H1 (cell line): ENCODE data around the gene KCNB1. TPM values are rescaled to one million over a fixed set of nuclear protein-coding genes. Genes with fewer than 3 reads are reported as not detected.

Experiments used
- EZH2 ChIP-seq: fragments of 200-600 bp; sonication (generic); IDR thresholded peaks from 2 replicates; pipeline ENCODE4 v1.7.1; 2012; ENCODE audit warnings: low read depth, mild to moderate bottlenecking, moderate library complexity, low read length, inconsistent platforms; ENCODE audit not compliant: severe bottlenecking
- FOSL1 ChIP-seq: IDR thresholded peaks from 2 replicates; pipeline ENCODE4 v1.6.1; 2011; ENCODE audit warnings: mild to moderate bottlenecking, low read depth, low read length, moderate library complexity; ENCODE audit not compliant: insufficient read depth
- RAD21 ChIP-seq, 2 experiments: IDR thresholded peaks in 1 of 2; conservative IDR thresholded peaks in 1 of 2; 2 replicates each; pipeline ENCODE4 v1.6.1; 2011; ENCODE audit warnings: low read depth in 2 of 2, low read length in 2 of 2, improper control_type of control experiment in 1 of 2, inconsistent platforms in 1 of 2, mild to moderate bottlenecking in 1 of 2, moderate library complexity in 1 of 2
- SIN3A ChIP-seq, 2 experiments: IDR thresholded peaks in 1 of 2; conservative IDR thresholded peaks in 1 of 2; 2 replicates each; pipeline ENCODE4 v1.6.1; 2011 to 2012; ENCODE audit warnings: low read length in 2 of 2, improper control_type of control experiment in 1 of 2, low read depth in 1 of 2, mild to moderate bottlenecking in 1 of 2
- TCF12 ChIP-seq: IDR thresholded peaks from 2 replicates; pipeline ENCODE4 v1.6.1; 2011; ENCODE audit warnings: low read depth, mild to moderate bottlenecking, low read length
- polyA plus RNA-seq, 7 experiments: library from polyadenylated mRNA; depleted of rRNA in 3 of 7; stranded (reverse) in 5 of 7; unstranded in 2 of 7; fragments of >200 nt in 5 of 7; fragments of 200-250 nt in 2 of 7; gene quantifications; 1 replicate in 5 of 7; 2 replicates in 1 of 7; 4 replicates in 1 of 7; pipeline versions ENCODE4 v1.2.1 to v1.2.3, GENCODE V29; 2011 to 2013; ENCODE audit warnings: missing spikeins in 2 of 7, mixed read lengths in 2 of 7
- total RNA-seq: library from RNA; stranded (reverse); fragmentation: NEBNext Ultra II Directional; extraction: Animal tissue kit (Norgen Biotek cat#: 25700); gene quantifications from 2 replicates; pipeline ENCODE4 v1.2.1, GENCODE V29; 2021

KCNB1 gene
- total and polyA plus RNA-seq, 2 of the 8 experiments (the other 6 are each of a cell fraction or from before 2014, with no cell fraction given) = 0.58 to 0.67 TPM

- TF ChIP-seq EZH2 = no peak
- TF ChIP-seq RAD21 (IDR thresholded peaks at IDR 0.05 in 1 of 2, conservative IDR thresholded peaks at IDR 0.05 in 1 of 2; ENCODE audit: low read depth in 2 of 2, low read length in 2 of 2) = no peak
- no peak for TF ChIP-seq TCF12
- no peak for TF ChIP-seq SIN3A (conservative IDR thresholded peaks at IDR 0.05 in 1 of 2, IDR thresholded peaks at IDR 0.05 in 1 of 2; ENCODE audit: low read depth in 1 of 2, low read length in 2 of 2)
- no peak for TF ChIP-seq FOSL1
Observed at GRCh38 chr20:49459684-49460083, 22.8 kb downstream of the KCNB1 start (continued).
